ENCODE measurements around the gene HIGD1B. TPM values are rescaled to one million over a fixed set of nuclear protein-coding genes. Genes with fewer than 3 reads are reported as not detected.
"Not testable (repeated sequence)": the region's sequence is repeated elsewhere in the genome, so short reads cannot be mapped to it uniquely, and the experiment has no call there.

The HIGD1B gene
- polyA plus RNA-seq, 4 donors, result 1.2 to 6.5 (median 1.5) TPM; not detected in 1

GRCh38 chr17:44808656-44809388, 38.9 kb upstream of the HIGD1B start:
- FAIRE-seq; H3K4me1 ChIP-seq (ENCODE audit: control insufficient read depth in 3 of 3, insufficient read depth in 2 of 3, low read depth in 1 of 3, low read length in 2 of 3); H3K36me3 ChIP-seq (ENCODE audit: control insufficient read depth in 3 of 3, insufficient read depth in 2 of 3, low read depth in 1 of 3, low read length in 3 of 3); H3K27me3 ChIP-seq (ENCODE audit: control insufficient read depth in 3 of 3, insufficient read depth in 3 of 3, low read length in 3 of 3); H3K4me3 ChIP-seq (ENCODE audit: low read depth in 1 of 3, low read length in 3 of 3); H3K27ac ChIP-seq (ENCODE audit: low read depth in 1 of 3, low read length in 2 of 3); H3K9me3 ChIP-seq (ENCODE audit: control insufficient read depth in 2 of 2, insufficient read depth in 1 of 2, low read depth in 1 of 2, low read length in 1 of 2); DNase-seq: not testable (repeated sequence)
- WGBS, 3 donors, result 88 to 92% (median 90%) methylated on average over 9 of the region's 9 CpGs

GRCh38 chr17:44812263-44812662, 35.4 kb upstream of the HIGD1B start:
- no peaks in the 10 kb centered on the region for H3K4me1 ChIP-seq (ENCODE audit: control insufficient read depth in 3 of 3, insufficient read depth in 2 of 3, low read depth in 1 of 3, low read length in 2 of 3)
- no peak overlapping the region for H3K27ac ChIP-seq (ENCODE audit: low read depth in 1 of 3, low read length in 2 of 3)
- no peak for DNase-seq
- no peak overlapping the region for H3K4me3 ChIP-seq (ENCODE audit: low read depth in 1 of 3, low read length in 3 of 3)
- no peaks in the 10 kb centered on the region for H3K9me3 ChIP-seq (ENCODE audit: control insufficient read depth in 2 of 2, insufficient read depth in 1 of 2, low read depth in 1 of 2, low read length in 1 of 2)
- no peak for FAIRE-seq
- H3K27me3 ChIP-seq (ENCODE audit: control insufficient read depth in 3 of 3, insufficient read depth in 3 of 3, low read length in 3 of 3), result no peaks in the 10 kb centered on the region
- 72 to 85% (median 76%) methylated on average over 4 of the region's 4 CpGs for WGBS, 3 donors
- H3K36me3 ChIP-seq (ENCODE audit: control insufficient read depth in 3 of 3, insufficient read depth in 2 of 3, low read depth in 1 of 3, low read length in 3 of 3), result no peaks in the 10 kb centered on the region

- not testable (repeated sequence) for H3K9me3 ChIP-seq (ENCODE audit: control insufficient read depth in 2 of 2, insufficient read depth in 1 of 2, low read depth in 1 of 2, low read length in 1 of 2); H3K4me3 ChIP-seq (ENCODE audit: low read depth in 1 of 3, low read length in 3 of 3); H3K27ac ChIP-seq (ENCODE audit: low read depth in 1 of 3, low read length in 2 of 3); H3K36me3 ChIP-seq (ENCODE audit: control insufficient read depth in 3 of 3, insufficient read depth in 2 of 3, low read depth in 1 of 3, low read length in 3 of 3); H3K27me3 ChIP-seq (ENCODE audit: control insufficient read depth in 3 of 3, insufficient read depth in 3 of 3, low read length in 3 of 3); FAIRE-seq; DNase-seq; H3K4me1 ChIP-seq (ENCODE audit: control insufficient read depth in 3 of 3, insufficient read depth in 2 of 3, low read depth in 1 of 3, low read length in 2 of 3)
- 23 to 77% (median 54%) methylated on average over 4 to 6 of the region's 6 CpGs for WGBS, 3 donors
Observed at GRCh38 chr17:44818508-44818907, 29.2 kb upstream of the HIGD1B start.

GRCh38 chr17:44820631-44821212, 27.0 kb upstream of the HIGD1B start:
- H3K27me3 ChIP-seq (ENCODE audit: control insufficient read depth in 3 of 3, insufficient read depth in 3 of 3, low read length in 3 of 3), result no peaks in the 10 kb centered on the region
- FAIRE-seq (no peak), DNase-seq (no peak)
- 11 to 37% (median 29%) methylated on average over 7 of the region's 7 CpGs for WGBS, 3 donors
- H3K27ac ChIP-seq (ENCODE audit: low read depth in 1 of 3, low read length in 2 of 3), result peak overlapping the region in 1 of 3 donors; percentile 38
- H3K9me3 ChIP-seq (ENCODE audit: control insufficient read depth in 2 of 2, insufficient read depth in 1 of 2, low read depth in 1 of 2, low read length in 1 of 2), result no peaks in the 10 kb centered on the region
- H3K4me1 ChIP-seq (ENCODE audit: control insufficient read depth in 3 of 3, insufficient read depth in 2 of 3, low read depth in 1 of 3, low read length in 2 of 3), result no peaks in the 10 kb centered on the region
- H3K4me3 ChIP-seq (ENCODE audit: low read depth in 1 of 3, low read length in 3 of 3), result no peak overlapping the region
- H3K36me3 ChIP-seq (ENCODE audit: control insufficient read depth in 3 of 3, insufficient read depth in 2 of 3, low read depth in 1 of 3, low read length in 3 of 3), result no peaks in the 10 kb centered on the region

DNA sequence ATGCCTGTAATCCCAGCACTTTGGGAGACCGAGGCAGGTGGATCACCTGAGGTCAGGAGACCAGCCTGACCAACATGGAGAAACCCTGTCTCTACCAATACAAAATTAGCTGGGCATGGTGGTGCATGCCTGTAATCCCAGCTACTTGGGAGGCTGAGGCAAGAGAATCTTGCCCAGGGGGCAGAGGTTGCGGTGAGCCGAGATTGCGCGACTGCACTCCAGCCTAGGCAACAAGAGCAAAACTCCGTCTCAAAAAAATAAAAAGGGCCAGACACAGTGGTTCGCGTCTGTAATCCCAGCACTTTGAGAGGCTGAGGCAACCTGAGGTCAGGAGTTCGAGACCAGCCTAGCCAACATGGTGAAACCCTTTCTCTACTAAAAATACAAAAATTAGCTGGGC, 22.4 kb upstream of the HIGD1B start:
- H3K27ac ChIP-seq (ENCODE audit: low read depth in 1 of 3, low read length in 2 of 3); H3K4me1 ChIP-seq (ENCODE audit: control insufficient read depth in 3 of 3, insufficient read depth in 2 of 3, low read depth in 1 of 3, low read length in 2 of 3); H3K36me3 ChIP-seq (ENCODE audit: control insufficient read depth in 3 of 3, insufficient read depth in 2 of 3, low read depth in 1 of 3, low read length in 3 of 3); FAIRE-seq; DNase-seq; H3K4me3 ChIP-seq (ENCODE audit: low read depth in 1 of 3, low read length in 3 of 3); H3K9me3 ChIP-seq (ENCODE audit: control insufficient read depth in 2 of 2, insufficient read depth in 1 of 2, low read depth in 1 of 2, low read length in 1 of 2): not testable (repeated sequence)
- peaks cover 4 to 18% (median 8%) of the 10 kb centered on the region in 3 donors for H3K27me3 ChIP-seq (ENCODE audit: control insufficient read depth in 3 of 3, insufficient read depth in 3 of 3, low read length in 3 of 3)
- WGBS, 3 donors, result 91 to 96% (median 94%) methylated on average over 9 of the region's 9 CpGs

DNA sequence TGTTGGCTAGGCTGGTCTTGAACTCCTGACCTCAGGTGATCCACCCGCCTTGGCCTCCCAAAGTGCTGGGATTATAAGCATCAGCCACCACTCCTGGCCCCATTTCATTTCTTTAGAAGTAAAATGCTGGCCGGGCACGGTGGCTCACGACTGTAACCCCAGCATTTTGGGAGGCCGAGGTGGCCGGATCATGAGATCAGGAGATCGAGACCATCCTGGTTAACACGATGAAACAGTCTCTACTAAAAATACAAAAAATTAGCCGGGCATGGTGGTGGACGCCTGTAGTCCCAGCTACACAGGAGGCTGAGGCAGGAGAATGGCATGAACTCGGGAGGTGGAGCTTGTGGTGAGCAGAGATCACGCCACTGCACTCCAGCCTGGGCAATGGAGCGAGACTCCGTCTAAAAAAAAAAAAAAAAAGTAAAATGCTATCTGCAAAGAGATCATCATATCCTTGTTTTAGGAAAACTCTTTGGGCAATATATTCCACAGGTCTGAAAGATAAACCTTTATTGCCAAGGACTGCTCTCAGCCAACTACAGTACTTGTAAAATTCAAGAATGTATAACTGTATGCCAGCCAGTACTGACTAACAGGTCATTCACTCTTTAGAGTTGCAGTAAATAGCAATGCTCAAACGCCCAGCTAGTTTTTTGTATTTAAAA, 21.4 kb upstream of the HIGD1B start:
- no peak overlapping the region for H3K27ac ChIP-seq (ENCODE audit: low read depth in 1 of 3, low read length in 2 of 3)

DNA sequence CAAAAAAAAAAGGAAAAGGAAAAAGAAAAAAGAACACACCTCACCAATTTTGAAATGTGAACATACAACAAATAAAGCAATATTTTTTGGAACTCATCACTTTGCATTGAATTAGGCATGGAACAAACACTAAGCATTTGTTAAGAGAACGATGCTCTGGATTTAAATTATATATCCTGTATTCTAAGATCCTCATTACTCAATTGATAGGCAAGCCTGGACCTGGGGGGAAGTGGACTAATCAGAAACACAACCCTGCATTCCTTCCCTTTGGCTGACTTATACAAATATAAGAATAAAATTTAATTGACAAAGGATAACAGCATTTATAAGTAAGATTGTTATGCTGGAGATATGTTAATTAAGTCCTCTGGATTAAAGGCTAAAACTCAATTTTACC, 19.8 kb upstream of the HIGD1B start:
- H3K4me3 ChIP-seq (ENCODE audit: low read depth in 1 of 3, low read length in 3 of 3), result no peak overlapping the region
- no peaks in the 10 kb centered on the region for H3K36me3 ChIP-seq (ENCODE audit: control insufficient read depth in 3 of 3, insufficient read depth in 2 of 3, low read depth in 1 of 3, low read length in 3 of 3)
- WGBS, 3 donors, result 71 to 86% (median 76%) methylated on average over 1 of the region's 1 CpG
- FAIRE-seq (no peak), DNase-seq (no peak)
- peaks cover 8 to 37% (median 16%) of the 10 kb centered on the region in 3 donors for H3K27me3 ChIP-seq (ENCODE audit: control insufficient read depth in 3 of 3, insufficient read depth in 3 of 3, low read length in 3 of 3)
- peaks cover 0 to 4% (median 0%) of the 10 kb centered on the region in 3 donors for H3K4me1 ChIP-seq (ENCODE audit: control insufficient read depth in 3 of 3, insufficient read depth in 2 of 3, low read depth in 1 of 3, low read length in 2 of 3)
- no peak overlapping the region for H3K27ac ChIP-seq (ENCODE audit: low read depth in 1 of 3, low read length in 2 of 3)
- H3K9me3 ChIP-seq (ENCODE audit: control insufficient read depth in 2 of 2, insufficient read depth in 1 of 2, low read depth in 1 of 2, low read length in 1 of 2), result no peaks in the 10 kb centered on the region

More for the DNA sequence above, 21.4 kb upstream of the HIGD1B start:
- WGBS, 3 donors, result 82 to 88% (median 84%) methylated on average over 15 of the region's 15 CpGs
- DNase-seq (no peak), FAIRE-seq (no peak)
- no peaks in the 10 kb centered on the region for H3K36me3 ChIP-seq (ENCODE audit: control insufficient read depth in 3 of 3, insufficient read depth in 2 of 3, low read depth in 1 of 3, low read length in 3 of 3)
- no peak overlapping the region for H3K4me3 ChIP-seq (ENCODE audit: low read depth in 1 of 3, low read length in 3 of 3)
- H3K4me1 ChIP-seq (ENCODE audit: control insufficient read depth in 3 of 3, insufficient read depth in 2 of 3, low read depth in 1 of 3, low read length in 2 of 3), result peaks cover 0 to 4% (median 0%) of the 10 kb centered on the region in 3 donors
- H3K27me3 ChIP-seq (ENCODE audit: control insufficient read depth in 3 of 3, insufficient read depth in 3 of 3, low read length in 3 of 3), result peaks cover 8 to 29% (median 12%) of the 10 kb centered on the region in 3 donors
- no peaks in the 10 kb centered on the region for H3K9me3 ChIP-seq (ENCODE audit: control insufficient read depth in 2 of 2, insufficient read depth in 1 of 2, low read depth in 1 of 2, low read length in 1 of 2)

DNA sequence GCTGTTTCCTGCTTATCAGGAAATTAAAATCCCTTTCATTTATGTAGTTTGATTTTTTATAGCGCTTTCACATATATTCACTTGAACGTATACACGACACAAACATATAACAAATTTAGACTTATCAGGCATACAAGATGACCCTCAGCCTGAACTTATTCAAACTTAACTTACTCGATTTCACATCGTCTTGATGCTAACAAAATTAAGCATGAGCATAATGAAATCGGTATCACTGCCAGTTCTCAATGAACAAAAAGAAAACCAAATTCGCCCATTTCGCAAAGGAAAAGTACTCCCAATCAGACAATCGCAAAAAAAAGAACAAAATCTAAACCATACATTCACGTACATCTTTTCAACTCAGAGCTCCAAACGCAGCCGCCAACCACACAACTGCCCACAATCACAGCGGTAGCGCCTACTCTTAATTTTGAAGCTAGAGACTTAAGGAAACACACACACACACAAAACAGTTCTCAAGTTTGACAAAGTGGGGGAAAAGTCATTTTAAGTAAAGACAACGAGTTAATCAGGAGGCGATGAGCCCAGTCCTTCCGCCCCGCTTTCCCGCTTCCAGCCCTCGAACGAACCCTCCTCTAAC, 18.7 kb upstream of the HIGD1B start:
- WGBS, 3 donors, result 2 to 5% (median 3%) methylated on average over 21 of the region's 21 CpGs
- no peak for FAIRE-seq
- H3K27me3 ChIP-seq (ENCODE audit: control insufficient read depth in 3 of 3, insufficient read depth in 3 of 3, low read length in 3 of 3), result peaks cover 8 to 39% (median 16%) of the 10 kb centered on the region in 3 donors

More for the DNA sequence above, 18.7 kb upstream of the HIGD1B start:
- peak overlapping the region; percentile 46 to 67 (median 62) for H3K4me3 ChIP-seq (ENCODE audit: low read depth in 1 of 3, low read length in 3 of 3)
- H3K27ac ChIP-seq (ENCODE audit: low read depth in 1 of 3, low read length in 2 of 3), result peak overlapping the region in 2 of 3 donors; percentile 66 to 77
- no peaks in the 10 kb centered on the region for H3K9me3 ChIP-seq (ENCODE audit: control insufficient read depth in 2 of 2, insufficient read depth in 1 of 2, low read depth in 1 of 2, low read length in 1 of 2)
- peaks cover 0 to 4% (median 0%) of the 10 kb centered on the region in 3 donors for H3K4me1 ChIP-seq (ENCODE audit: control insufficient read depth in 3 of 3, insufficient read depth in 2 of 3, low read depth in 1 of 3, low read length in 2 of 3)
- peak in 1 of 2 donors; percentile 59 for DNase-seq
- no peaks in the 10 kb centered on the region for H3K36me3 ChIP-seq (ENCODE audit: control insufficient read depth in 3 of 3, insufficient read depth in 2 of 3, low read depth in 1 of 3, low read length in 3 of 3)

Data from small intestine (tissue), 7 donors.